GM12892 (cell line): ENCODE measurements around the gene GTF3C1.

ENCODE experiments used
- DNase-seq: peaks from one replicate; pipeline ENCODE4 v3.0.0; 2011; ENCODE audit not compliant: insufficient read length
- FAIRE-seq: peaks from 2 replicates; lab custom pipeline; 2011; peaks lifted over from hg19 to GRCh38; lab: Jason Lieb, UNC
- POLR2A ChIP-seq: IDR thresholded peaks from 2 replicates; pipeline ENCODE4 v1.6.1; 2011; ENCODE audit warnings: low read depth, low read length, control low read depth
- POLR2AphosphoS5 ChIP-seq: IDR thresholded peaks from 2 replicates; pipeline ENCODE4 v1.6.1; 2011; ENCODE audit warnings: low read depth, low read length, control low read depth
- TAF1 ChIP-seq: IDR thresholded peaks from 2 replicates; pipeline ENCODE4 v1.6.1; 2011; ENCODE audit warnings: low read depth, mild to moderate bottlenecking, control low read depth, low read length, borderline replicate concordance

Gene GTF3C1

GRCh38 chr16:27468941-27469531 is 80.7 kb downstream of the GTF3C1 start:
- no peak for TF ChIP-seq POLR2AphosphoS5
- TF ChIP-seq POLR2A = no peak
- TF ChIP-seq TAF1 = no peak
- no peak for FAIRE-seq
- no peak for DNase-seq

- FAIRE-seq (no peak), DNase-seq (no peak)
- TF ChIP-seq TAF1 (no peak), POLR2A (no peak), POLR2AphosphoS5 (no peak)
Observed at GRCh38 chr16:27465483-27465879, 84.2 kb downstream of the GTF3C1 start.

- FAIRE-seq (no peak), DNase-seq (no peak)
- TF ChIP-seq TAF1 (no peak), POLR2A (no peak), POLR2AphosphoS5 (no peak)
Observed at GRCh38 chr16:27464626-27465482, 84.9 kb downstream of the GTF3C1 start.

- DNase-seq (no peak), FAIRE-seq (no peak)
- no peak for TF ChIP-seq POLR2AphosphoS5
- no peak for TF ChIP-seq TAF1
- TF ChIP-seq POLR2A = no peak
Observed at GRCh38 chr16:27463741-27464591, 85.7 kb downstream of the GTF3C1 start.

GRCh38 chr16:27462846-27463682 is 86.6 kb downstream of the GTF3C1 start:
- DNase-seq (no peak), FAIRE-seq (no peak)
- TF ChIP-seq POLR2A (no peak), POLR2AphosphoS5 (no peak), TAF1 (no peak)

- FAIRE-seq (no peak), DNase-seq (no peak)
- no peak for TF ChIP-seq POLR2AphosphoS5
- TF ChIP-seq TAF1 = no peak
- no peak for TF ChIP-seq POLR2A
Observed at GRCh38 chr16:27462200-27462845, 87.4 kb downstream of the GTF3C1 start.

- DNase-seq (no peak), FAIRE-seq (no peak)
- TF ChIP-seq POLR2AphosphoS5 (no peak), TAF1 (no peak), POLR2A (no peak)
Observed at GRCh38 chr16:27461483-27462171, 88.1 kb downstream of the GTF3C1 start.

- DNase-seq (no peak), FAIRE-seq (no peak)
- TF ChIP-seq POLR2AphosphoS5 = no peak
- no peak for TF ChIP-seq POLR2A
- no peak for TF ChIP-seq TAF1
Observed at GRCh38 chr16:27460663-27461482, 88.8 kb downstream of the GTF3C1 start.

GRCh38 chr16:27460213-27460612 is 89.5 kb downstream of the GTF3C1 start:
- FAIRE-seq (no peak), DNase-seq (no peak)
- TF ChIP-seq POLR2A (no peak), TAF1 (no peak), POLR2AphosphoS5 (no peak)
